Lower leg skin (tissue), 3 donors: Measurements from ENCODE around the gene CCDC181.

Source experiments
- POLR2A ChIP-seq, 2 donors: fragments of 450-650 bp; IDR thresholded peaks; one replicate each; pipeline ENCODE4 v1.6.1; 2016 to 2017; ENCODE audit warnings: antibody characterized with exemption in 2 of 2, mild to moderate bottlenecking in 1 of 2, moderate library complexity in 1 of 2
- TF ChIP-seq, protein P1 (sequence below), 3 donors: fragments of 450-650 bp; IDR thresholded peaks; one replicate each; pipeline ENCODE4 v1.5.1; 2016; ENCODE audit warnings: antibody characterized with exemption in 3 of 3, mild to moderate bottlenecking in 3 of 3, moderate library complexity in 2 of 3

DNA sequence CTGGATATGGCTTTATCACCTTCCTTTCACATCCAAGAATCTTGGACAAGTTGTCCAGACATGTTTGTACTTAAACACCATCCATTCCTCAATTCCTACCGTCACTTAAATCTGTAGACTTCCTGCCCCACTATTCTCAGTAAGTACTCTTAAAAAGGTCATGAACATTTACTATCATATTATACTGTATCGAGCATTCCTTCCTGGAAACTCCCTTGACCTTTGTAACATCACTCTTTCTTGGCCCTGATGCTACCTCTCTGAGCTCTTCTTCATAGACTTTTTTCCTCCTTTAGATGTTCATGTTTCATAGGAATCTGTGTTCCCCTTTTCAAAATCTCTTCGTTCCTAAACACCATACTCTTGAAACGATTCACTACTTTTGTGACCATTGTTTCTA, 43.8 kb downstream of the CCDC181 start:
- TF ChIP-seq, protein P1, sequence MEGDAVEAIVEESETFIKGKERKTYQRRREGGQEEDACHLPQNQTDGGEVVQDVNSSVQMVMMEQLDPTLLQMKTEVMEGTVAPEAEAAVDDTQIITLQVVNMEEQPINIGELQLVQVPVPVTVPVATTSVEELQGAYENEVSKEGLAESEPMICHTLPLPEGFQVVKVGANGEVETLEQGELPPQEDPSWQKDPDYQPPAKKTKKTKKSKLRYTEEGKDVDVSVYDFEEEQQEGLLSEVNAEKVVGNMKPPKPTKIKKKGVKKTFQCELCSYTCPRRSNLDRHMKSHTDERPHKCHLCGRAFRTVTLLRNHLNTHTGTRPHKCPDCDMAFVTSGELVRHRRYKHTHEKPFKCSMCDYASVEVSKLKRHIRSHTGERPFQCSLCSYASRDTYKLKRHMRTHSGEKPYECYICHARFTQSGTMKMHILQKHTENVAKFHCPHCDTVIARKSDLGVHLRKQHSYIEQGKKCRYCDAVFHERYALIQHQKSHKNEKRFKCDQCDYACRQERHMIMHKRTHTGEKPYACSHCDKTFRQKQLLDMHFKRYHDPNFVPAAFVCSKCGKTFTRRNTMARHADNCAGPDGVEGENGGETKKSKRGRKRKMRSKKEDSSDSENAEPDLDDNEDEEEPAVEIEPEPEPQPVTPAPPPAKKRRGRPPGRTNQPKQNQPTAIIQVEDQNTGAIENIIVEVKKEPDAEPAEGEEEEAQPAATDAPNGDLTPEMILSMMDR (IDR thresholded peaks at IDR 0.05) = no peak
- TF ChIP-seq POLR2A (IDR thresholded peaks at IDR 0.05) = no peak
